Activated CD8-positive, alpha-beta memory T cell treated with anti-CD3 and anti-CD28 coated beads, Interleukin-2, amount 50 U/mL, for 24 hours (primary cell): Measurements from ENCODE around the gene PTPN3.

Source experiments
- DNase-seq: peaks from one replicate; pipeline ENCODE4 v3.0.0-alpha.2; 2020; ENCODE audit errors: extremely low read depth

The PTPN3 gene

DNA sequence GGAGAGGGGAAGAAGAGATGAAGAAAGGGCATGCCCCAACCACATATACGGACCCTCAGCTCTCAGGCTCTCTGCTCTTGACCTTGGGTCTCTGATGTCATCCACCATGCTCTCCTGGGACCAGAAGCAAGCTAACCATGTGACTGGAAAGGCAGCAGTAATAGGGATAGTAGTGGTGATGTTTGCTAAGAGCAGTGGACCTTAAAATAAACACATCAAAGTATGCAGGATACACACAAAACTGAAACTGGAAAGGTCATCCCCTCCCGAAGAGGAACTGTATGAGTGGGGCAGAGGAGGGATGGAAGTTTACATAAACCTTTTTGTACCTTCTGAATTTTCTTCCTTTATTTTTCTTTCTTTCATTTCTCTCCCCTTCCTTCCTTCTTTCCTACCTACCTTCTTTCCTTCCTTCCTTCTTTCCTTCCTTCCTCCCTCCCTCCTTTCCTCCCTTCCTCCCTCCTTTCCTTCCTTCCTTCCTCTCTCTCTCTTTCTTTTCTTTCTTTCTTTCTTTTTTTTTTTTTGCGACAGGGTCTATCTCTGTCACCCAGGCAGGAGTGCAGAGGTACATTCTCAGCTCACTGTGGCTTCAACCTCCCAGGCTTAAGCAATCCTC, 8.1 kb upstream of the PTPN3 start:
- no peak for DNase-seq

- no peak for DNase-seq
These were observed 6.6 kb upstream of the PTPN3 start for GRCh38 chr9:109504689-109505088.

DNA sequence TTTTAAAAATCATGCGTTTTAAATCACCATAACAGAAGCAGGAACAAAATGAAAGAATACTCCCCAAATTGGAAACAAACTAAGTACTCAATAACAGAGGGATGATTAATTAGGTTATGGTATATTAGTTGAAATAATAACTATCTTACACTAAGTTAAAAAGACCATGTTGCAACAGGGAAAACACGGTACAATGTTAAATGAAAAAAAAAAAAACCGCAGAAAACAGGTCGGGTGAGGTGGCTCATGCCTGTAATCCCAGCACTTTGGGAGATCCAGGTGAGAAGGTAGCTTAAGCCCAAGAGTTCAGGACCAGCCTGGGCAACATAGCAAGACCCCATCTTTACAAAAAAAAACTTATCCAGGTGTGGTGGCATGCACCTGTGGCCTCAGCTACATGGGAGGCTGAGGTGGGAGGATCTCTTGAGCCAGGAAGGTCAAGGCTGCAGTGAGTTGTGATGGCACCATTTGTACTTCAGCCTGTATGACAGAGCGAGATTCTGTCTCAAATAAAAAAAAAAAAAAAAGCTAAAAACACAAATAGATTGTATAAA, 2.4 kb upstream of the PTPN3 start:
- DNase-seq: no peak

DNA sequence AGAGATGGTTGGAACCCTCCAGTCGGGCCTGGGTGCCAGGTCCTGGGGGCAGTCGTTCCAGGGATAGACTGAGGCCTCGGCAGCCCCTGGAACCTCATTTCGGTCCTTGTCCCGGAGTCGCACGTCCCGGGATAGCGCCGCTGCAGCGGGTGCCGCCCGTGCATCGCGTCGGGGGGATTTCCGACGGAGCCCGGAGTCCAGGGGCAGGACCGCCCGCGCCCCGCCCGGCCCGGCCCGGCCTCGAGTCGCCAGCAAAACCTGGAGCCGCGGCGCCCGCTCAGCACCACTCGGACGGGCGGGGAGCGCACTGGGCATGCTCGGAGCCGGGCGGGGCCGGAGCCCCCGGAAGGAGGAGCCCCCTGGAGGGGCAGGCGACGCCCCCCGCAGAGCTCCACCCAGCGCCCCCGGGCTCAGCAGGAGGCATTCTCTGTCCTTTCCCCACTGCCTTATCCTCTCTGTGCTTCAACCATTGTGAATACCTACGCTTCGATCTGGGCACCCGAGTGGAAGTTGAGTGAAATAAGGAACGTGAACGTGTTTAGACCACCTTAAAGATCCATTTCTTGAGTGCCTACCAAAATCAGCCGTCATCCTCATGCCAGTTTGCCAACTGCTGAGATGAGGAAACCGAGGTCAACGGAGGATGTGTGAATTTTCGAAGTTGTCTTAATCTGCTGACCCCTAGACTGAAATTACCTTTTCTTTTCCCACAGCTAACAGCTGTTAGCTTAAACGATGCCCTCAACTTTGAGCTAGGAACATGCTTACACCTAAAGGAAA, 1.7 kb upstream of the PTPN3 start:
- DNase-seq: no peak

- DNase-seq: no peak
These were observed 1.1 kb upstream of the PTPN3 start for GRCh38 chr9:109499093-109499630.

DNA sequence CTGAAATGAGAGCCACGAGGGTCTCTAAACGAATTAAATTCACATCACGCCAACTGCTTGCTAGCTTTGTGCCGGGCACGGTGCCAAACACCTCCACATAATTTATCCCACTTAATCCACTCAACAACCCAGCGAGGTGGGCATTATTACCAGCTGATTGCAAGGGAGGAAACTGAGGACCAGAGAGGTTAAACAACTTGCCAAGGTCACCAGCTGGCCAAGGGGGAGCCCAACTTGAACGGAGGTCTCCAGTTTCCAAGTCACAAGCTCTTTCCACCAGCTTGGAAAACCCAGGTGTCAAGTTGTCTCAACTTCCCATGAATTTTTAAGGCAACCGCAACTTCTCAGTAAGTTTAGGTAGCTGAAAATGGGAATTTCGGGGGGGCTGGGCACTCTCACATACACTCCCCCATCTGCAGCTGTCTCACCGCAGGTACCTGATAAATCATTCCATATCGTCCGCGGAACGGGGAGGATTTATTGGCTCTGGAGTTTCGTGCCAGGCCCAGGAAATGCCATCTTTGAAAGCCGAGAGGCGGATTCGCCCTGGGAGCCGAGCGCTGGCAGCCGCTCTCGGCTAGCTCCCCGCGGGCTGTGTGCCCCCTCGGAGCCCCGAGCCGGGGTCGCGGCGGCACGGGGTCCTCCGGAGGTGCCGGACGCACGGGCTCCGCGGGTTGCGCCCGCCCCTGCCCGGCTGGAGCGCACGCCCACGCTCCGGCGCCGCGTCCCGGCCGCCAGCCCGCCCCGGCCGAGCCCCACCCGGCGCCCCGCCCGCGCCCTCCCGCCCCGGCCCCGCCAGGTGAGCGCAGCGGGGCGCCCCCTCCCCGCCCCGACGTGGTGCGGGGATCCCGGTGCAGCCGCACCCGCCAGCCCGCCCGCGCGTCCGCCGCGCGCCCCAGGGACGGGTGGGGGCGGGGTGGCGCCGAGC, 617 bp downstream of the PTPN3 start:
- DNase-seq: no peak

DNA sequence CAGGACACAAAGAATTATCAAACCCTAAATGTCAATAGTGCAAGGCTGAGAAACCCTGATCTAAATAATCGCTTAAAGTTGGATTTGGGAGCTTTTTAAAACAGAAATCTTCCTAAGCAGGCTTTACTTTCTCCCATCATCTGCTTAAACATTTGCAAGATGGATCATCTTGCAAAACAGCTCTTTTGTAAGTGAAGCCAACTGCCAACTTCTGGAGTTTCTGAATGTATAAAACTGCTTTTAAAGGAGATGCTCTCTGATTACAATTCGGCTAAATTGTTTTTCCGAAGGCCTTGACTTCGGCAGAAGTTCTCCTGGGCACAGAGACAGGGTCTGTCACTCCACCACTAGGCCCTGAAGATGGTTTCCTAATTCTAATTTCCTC, 1.3 kb downstream of the PTPN3 start:
- DNase-seq: no peak

GRCh38 chr9:109496218-109496617, 1.9 kb downstream of the PTPN3 start:
- no peak for DNase-seq

DNA sequence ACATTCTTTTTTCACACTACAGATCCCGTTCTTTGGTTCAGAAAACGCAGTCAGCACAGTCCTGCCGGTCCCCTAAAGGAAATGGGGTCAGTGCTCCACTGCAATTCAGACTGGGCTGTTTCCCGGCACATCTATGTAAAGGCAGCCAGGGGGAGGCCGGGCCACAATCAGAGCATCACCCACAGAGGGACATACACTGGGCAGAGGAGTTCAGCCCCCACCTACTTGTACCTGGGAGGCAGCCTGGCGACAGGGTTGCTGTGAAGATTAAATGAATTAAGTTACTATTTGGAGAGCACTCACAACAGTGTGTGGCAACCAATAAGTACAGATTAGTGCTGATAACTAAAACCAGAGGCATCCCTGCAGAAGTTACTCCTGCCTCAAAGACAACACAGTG, 4.5 kb downstream of the PTPN3 start:
- DNase-seq: no peak

DNA sequence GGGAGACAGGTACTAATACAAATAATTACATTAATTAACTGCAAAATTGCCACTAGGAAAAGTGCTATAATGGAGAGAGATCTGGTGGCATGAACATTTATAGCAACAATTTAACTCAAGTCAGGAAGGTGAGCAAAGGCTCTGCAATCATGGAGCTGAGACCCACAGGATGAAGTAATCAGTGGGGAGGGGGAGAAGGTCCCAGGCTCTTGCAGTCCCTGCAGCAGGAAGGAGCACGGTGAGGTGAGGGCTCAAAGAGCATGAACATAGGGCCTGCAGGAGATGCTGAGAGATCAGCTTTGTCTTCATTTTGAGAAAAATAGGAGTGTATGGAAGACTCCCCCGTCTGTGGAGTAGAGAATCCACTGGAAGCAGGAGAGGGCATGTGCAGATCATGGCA, 6.5 kb downstream of the PTPN3 start:
- no peak for DNase-seq

DNA sequence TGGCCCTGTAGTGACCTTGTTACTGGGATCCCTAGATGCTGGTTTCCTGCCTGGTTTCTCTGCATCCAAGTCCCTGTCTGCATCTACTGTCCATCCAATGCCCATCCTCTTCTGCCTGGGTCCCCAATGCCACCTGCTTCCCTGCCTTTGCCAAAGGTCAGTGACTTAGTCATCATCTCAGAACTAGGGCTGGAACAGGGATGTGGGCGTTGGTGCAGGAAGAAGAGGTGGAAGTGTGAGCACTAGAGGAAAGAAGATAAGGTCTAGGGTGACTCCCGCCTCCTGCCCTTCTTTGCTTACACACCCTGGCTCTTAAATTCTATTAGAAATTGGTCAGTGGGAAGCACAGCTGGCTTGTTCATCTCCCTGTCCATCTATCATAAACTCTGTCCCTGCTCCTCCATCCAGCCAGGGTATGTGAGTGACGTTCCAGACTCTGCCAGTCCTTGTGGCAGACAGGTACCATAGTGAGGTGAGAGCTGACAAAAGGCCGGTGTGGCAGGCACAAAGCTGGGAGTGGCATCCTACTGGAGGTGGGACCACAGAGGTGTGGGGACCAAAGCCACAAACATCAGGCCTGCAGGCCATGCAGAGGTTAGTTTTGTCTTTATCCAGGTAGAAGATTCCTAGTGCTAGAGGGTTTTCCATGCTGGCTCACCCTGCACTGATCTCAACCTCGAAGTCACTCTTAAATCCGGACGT, 9.2 kb downstream of the PTPN3 start:
- DNase-seq: no peak

DNA sequence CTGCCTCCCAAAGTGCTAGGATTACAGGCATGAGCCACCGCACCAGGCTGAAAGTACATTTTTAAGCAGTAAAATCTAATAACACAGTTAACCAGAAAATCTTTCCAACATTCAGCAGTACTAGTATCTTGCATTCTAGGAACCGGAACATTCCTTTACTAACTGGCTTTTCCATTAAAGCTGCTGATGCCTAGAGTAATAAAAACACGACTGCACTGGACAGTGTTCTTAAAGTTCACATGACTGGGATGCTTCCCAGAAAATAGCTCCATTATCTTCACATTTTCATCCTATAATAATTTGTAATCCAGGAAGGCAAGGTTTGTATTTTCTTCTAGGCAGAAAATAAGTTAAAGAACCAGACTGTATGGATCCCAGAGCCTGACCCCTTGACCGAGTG, 9.8 kb downstream of the PTPN3 start:
- no peak for DNase-seq

GRCh38 chr9:109487247-109487646, 10.9 kb downstream of the PTPN3 start:
- no peak for DNase-seq

DNA sequence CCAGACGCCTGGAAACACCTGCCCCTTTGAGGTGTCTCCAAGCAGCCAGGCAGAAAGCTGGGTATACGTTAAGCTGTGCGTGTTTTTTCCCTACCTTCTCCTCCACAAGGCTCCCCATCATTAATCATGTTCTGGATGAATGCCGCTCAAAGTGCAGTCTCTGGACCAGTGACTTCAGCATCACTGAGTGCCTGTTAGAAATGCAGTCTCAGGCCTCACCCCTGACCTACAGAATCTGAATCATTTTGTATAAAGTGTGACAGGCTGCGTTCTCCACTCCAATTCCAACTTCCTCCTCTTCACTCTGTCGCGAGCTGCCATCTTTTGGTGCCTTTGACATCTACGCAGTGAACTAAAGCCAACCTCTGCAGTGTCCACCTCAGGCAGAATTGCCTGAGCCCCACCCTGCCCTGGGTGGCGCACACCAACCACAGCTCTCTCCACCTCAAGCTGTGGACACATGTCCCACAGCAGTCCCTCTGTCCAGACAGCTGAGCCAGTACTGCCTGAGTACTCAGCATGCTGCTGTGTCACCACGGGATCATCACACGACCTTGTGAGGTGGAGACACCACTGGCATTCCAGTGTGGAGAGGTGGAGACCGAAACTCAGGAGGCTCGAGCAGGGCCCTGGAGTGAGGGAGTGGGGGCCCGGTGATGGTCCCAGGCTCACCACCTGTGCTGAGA, 14.2 kb downstream of the PTPN3 start:
- DNase-seq: no peak

GRCh38 chr9:109482391-109482916, 15.7 kb downstream of the PTPN3 start:
- DNase-seq: no peak

- DNase-seq: no peak
These were observed 16.3 kb downstream of the PTPN3 start for GRCh38 chr9:109481856-109482255.

DNA sequence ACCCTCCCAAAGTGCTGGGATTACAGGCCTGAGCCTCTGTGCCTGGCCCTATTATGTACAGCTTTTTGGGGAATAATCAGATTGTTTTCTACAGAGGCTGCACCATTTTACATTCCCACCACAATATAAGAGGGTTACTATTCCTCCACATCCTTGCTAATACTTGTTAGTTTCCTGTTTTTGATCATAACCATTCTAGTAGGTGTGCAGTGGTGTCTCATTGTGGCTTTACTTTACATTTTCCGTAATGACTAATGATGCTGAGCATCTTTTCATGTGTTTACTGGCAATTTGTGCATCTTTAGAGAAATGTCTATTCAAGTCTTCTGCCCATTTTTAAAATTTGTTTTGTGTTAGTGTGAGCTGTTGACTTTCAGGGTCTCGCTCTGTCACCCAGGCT, 18.3 kb downstream of the PTPN3 start:
- no peak for DNase-seq

DNA sequence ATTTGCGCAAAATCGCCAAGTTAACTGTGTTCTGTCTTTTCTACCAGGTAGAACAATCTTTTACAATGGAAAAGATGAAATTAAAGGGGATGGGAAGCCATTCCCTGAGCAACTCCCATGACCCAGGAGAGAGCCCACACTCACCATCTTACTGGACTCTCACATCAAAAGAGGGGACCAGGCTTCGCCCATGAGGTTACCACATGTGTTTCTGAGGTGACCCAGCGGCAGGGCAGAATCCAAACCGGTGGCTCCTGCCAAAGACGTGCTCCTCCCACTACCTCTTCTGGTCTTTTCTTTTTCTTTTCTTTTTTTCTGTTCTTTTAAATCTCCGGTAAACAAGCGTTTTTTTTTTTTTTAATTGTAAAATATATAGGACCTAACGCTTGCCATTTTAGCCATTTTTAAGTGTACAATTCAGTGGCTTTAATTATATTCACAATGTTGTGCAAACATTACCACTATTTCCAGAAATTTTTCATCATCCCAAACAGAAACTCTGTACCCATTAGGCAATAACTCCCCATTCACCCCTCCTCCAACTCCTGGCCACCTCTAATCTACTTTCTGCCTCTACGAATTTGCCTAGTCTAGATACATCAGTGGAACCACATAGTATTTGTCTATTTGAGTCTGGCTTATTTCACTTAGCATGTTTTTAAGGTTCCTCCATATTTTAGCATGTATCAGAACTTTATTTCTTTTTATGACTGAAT, 19.3 kb downstream of the PTPN3 start:
- no peak for DNase-seq

DNA sequence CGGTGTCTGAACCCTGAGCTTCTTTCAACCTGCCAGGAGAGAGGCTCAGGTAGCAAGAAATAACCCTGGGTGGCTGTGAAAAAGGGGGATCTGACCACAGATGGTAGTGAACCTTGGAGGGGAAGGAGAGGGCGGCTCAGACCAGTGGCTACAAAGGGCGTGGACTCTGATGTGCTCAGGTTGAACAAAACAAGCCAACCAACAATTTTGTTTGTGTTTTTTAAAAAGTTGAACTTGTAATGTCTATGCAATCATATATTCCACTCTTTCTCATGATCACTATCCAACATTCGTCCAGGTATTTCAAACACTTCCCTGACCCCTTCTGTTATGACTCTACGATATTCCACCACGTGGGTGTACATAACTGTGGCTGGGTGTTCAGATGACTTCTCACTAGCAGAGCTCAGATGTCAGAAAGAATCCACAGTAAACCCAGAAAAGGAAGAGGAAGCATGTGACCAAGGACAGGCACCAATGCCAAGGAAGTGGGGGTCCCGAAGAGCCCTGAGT, 20.0 kb downstream of the PTPN3 start:
- no peak for DNase-seq
